Cardiac muscle cell (in vitro differentiated cells and primary cell): Measurements from ENCODE around the gene PRCC. TPM values are rescaled to one million over a fixed set of nuclear protein-coding genes. Genes with fewer than 3 reads are reported as not detected.
A peak's percentile ranks its signal among the peaks of the same experiment; 100 is the strongest.
"Not testable (repeated sequence)": the region's sequence is repeated elsewhere in the genome, so short reads cannot be mapped to it uniquely, and the experiment has no call there.

Experiments
- DNase-seq, 2 donors: peaks; one replicate each; pipeline versions ENCODE4 v3.0.0 to v3.0.0-alpha.2; 2010 to 2017; ENCODE audit warnings: low read depth in 1 of 2, low spot score in 1 of 2
- H3K27ac ChIP-seq: fragments of 200-600 bp; sonication (generic); 2 replicates; pipeline ENCODE4 v1.5.1; 2016
- H3K27me3 ChIP-seq: fragments of 200-600 bp; sonication (generic); 2 replicates; pipeline ENCODE4 v1.6.0; 2016; ENCODE audit warnings: control low read depth
- H3K36me3 ChIP-seq: fragments of 200-600 bp; sonication (generic); 2 replicates; pipeline ENCODE4 v1.5.1; 2016; ENCODE audit warnings: control low read depth
- H3K4me1 ChIP-seq: fragments of 200-600 bp; sonication (generic); 2 replicates; pipeline ENCODE4 v1.8.1; 2017; ENCODE audit warnings: low read depth, mild to moderate bottlenecking, mixed run types
- H3K4me3 ChIP-seq: fragments of 200-600 bp; sonication (generic); 2 replicates; pipeline ENCODE4 v1.5.1; 2016; ENCODE audit warnings: mild to moderate bottlenecking
- H3K9me3 ChIP-seq: fragments of 200-600 bp; sonication (generic); 2 replicates; pipeline ENCODE4 v1.5.1; 2017; ENCODE audit warnings: low read depth, mild to moderate bottlenecking, control low read depth
- CTCF ChIP-seq: IDR thresholded peaks from 2 replicates; pipeline ENCODE4 v1.5.1; 2012; ENCODE audit warnings: low read depth, mild to moderate bottlenecking, low read length
- polyA plus RNA-seq: library from polyadenylated mRNA; unstranded; fragments of >200 nt; fragmentation: Nextera tagmentation; extraction: Ambion mirVana; gene quantifications from 2 replicates; pipeline ENCODE4 v1.2.1, GENCODE V29; 2016
- total RNA-seq: library from RNA; depleted of rRNA; stranded (reverse); fragments of >200 nt; gene quantifications from 2 replicates; pipeline ENCODE4 v1.2.3, GENCODE V29; 2016

The PRCC gene
- total and polyA plus RNA-seq, 2 experiments from 2014 or later = 118 to 126 TPM

- Histone ChIP-seq H3K4me1 (no peaks in the 10 kb centered on the region), H3K36me3 (no peaks in the 10 kb centered on the region), H3K4me3 (no peak overlapping the region), H3K27me3 (no peaks in the 10 kb centered on the region), H3K27ac (no peak overlapping the region), H3K9me3 (no peaks in the 10 kb centered on the region)
- no peak for TF ChIP-seq CTCF
- DNase-seq = no peak
Measured at GRCh38 chr1:156760796-156761104, 6.6 kb upstream of the PRCC start.

DNA sequence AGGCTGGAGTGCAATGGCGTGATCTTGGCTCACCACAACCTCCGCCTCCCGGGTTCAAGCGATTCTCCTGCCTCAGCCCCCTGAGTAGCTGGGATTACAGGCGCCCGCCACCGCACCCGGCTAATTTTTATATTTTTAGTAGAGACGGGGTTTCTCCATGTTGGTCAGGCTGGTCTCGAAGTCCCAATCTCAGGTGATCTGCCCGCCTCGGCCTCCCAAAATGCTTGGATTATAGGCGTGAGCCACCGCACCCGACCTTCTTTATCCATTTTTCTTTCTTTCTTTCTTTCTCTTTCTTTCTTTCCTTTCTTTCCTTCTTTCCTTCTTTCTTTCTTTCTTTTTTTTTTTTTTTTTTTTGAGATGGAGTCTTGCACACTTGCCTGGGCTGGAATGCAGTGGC is 2.2 kb upstream of the PRCC start:
- H3K9me3 ChIP-seq, H3K27me3 ChIP-seq, H3K4me3 ChIP-seq, H3K27ac ChIP-seq, DNase-seq, H3K36me3 ChIP-seq: not testable (repeated sequence)
- H3K4me1 ChIP-seq = peaks cover 11% of the 10 kb centered on the region

- Histone ChIP-seq H3K27me3 (no peaks in the 10 kb centered on the region), H3K9me3 (no peaks in the 10 kb centered on the region), H3K36me3 (no peaks in the 10 kb centered on the region), H3K27ac (peak overlapping the region; percentile 48), H3K4me3 (peak overlapping the region; percentile 53), H3K4me1 (peaks cover 15% of the 10 kb centered on the region)
- TF ChIP-seq CTCF = no peak
- DNase-seq = no peak
Measured at GRCh38 chr1:156765666-156766065, 1.7 kb upstream of the PRCC start.

DNA sequence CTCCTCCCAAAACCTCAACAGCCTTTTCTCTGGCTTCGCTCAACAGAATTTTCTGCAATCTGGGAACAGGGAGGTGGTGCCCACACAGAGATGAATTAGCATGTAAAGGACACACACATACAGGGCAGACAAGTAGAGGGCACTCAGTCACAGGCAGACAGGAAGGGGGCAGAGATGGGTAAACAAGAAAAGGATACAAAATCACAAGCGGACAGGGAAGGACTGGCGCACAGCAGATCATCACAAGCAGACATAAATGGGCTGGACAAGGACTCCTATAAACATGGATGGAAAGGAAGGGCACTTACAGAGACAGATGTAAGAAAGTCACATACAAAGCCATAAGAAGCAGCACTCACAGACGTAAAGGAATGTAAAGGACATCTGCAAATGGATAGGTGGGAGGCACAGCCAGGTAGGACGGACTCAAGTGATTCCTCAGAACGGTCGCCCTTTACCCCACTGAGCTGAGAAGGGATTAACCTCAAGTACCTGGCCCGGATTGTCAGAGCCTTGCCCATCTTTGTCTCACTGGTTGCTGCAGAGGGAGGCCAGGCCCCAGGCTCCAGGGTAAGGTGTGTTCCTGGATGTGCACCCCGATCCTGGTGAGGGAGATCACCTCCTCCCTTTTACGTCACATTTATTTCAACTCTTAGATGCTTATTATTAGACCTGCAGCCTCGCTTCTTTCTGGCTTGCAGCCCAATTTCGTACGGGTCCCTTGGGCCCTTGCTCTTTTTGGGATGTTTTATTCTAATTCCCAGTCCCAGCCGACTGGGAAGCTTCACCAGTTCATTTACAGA is 836 bp upstream of the PRCC start:
- no peak for TF ChIP-seq CTCF
- Histone ChIP-seq H3K9me3 (no peaks in the 10 kb centered on the region), H3K36me3 (no peaks in the 10 kb centered on the region), H3K4me3 (peak overlapping the region; percentile 53), H3K4me1 (peaks cover 23% of the 10 kb centered on the region), H3K27me3 (no peaks in the 10 kb centered on the region), H3K27ac (peak overlapping the region; percentile 48)
- no peak for DNase-seq

DNA sequence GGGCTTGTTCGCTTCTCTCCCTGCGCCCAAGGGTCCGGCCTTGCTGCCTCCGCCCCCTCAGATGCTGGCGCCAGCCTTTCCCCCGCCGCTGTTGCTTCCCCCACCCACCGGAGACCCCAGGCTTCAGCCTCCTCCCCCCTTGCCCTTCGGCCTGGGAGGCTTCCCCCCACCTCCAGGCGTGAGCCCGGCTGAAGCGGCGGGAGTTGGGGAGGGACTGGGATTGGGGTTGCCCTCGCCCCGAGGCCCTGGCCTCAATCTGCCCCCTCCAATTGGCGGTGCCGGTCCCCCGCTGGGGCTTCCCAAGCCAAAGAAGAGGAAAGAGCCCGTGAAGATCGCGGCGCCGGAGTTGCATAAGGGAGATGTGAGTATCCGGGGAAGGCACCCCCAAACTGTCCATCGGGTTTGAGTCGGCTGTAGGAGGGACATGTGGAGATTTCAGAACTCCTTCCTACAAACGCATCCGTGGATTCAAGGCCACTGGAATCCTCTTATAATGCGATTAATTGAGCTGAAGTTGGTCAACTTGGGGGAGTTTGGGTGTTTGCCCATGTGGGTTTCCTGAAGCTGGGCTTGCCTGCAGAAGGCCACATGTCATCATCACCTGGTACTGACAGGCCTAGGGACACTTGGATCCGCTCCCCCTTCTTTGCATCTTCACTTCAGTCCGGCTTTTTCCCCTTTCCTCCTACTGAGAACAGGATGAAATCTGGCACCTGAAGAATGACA is 707 bp downstream of the PRCC start:
- H3K4me1 ChIP-seq = peaks cover 38% of the 10 kb centered on the region
- H3K27me3 ChIP-seq = no peaks in the 10 kb centered on the region
- H3K36me3 ChIP-seq = no peaks in the 10 kb centered on the region
- peak overlapping the region; percentile 83 for H3K4me3 ChIP-seq
- TF ChIP-seq CTCF = no peak
- DNase-seq = peak in 1 of 2 donors; percentile 31
- peak overlapping the region; percentile 88 for H3K27ac ChIP-seq
- H3K9me3 ChIP-seq = no peaks in the 10 kb centered on the region
